H54 (cell line): Measurements from ENCODE around the gene CPB2.

Source experiments
- DNase-seq: peaks from one replicate; pipeline ENCODE4 v3.0.0; 2011; ENCODE audit warnings: low spot score, mixed read lengths; ENCODE audit not compliant: insufficient read length
- FAIRE-seq: peaks from 3 replicates; lab custom pipeline; 2011; peaks lifted over from hg19 to GRCh38; lab: Jason Lieb, UNC
- POLR2A ChIP-seq: IDR thresholded peaks from 2 replicates; pipeline ENCODE4 v1.6.1; 2011; ENCODE audit warnings: low read depth, mild to moderate bottlenecking, low read length

Gene CPB2

GRCh38 chr13:46097015-46097414, 7.8 kb downstream of the CPB2 start:
- FAIRE-seq = no peak
- no peak for TF ChIP-seq POLR2A
- DNase-seq = no peak

GRCh38 chr13:46094478-46094877, 10.4 kb downstream of the CPB2 start:
- no peak for TF ChIP-seq POLR2A
- no peak for FAIRE-seq
- no peak for DNase-seq

DNA sequence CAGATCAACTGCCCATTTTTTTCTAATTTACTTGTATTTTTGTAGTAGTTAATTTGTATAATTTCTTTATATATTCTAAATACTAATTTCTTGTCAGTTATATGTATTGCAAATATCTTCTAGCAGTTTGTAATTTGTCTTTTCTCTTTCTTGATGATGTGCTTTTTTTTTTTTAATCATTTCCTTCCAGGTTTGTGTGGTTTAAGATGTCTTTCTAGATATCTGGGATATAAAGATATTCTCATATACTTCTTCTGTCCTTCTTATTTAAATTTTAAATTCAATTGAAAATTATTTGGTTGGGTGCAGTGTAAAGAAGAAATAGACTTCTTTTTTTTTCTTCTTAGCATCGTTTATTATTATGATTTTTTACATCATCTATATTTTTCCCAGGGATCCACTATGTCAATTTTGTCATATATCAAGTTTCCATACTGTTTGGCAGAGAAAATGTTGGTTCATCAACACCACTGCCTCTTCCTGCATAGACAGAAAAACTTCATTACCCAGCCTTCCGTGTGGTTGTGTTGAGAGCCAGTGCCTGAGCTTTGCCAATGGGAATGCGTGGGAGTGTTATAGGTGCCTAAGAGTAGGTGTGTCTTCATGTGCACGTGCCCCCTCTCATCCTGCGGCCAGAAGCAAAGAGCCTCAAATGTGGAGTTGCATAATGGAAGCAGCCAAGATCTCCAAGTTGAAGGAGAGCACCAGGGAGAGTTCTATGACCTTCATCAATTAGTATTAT, 15.8 kb downstream of the CPB2 start:
- FAIRE-seq (no peak), DNase-seq (no peak)
- no peak for TF ChIP-seq POLR2A

DNA sequence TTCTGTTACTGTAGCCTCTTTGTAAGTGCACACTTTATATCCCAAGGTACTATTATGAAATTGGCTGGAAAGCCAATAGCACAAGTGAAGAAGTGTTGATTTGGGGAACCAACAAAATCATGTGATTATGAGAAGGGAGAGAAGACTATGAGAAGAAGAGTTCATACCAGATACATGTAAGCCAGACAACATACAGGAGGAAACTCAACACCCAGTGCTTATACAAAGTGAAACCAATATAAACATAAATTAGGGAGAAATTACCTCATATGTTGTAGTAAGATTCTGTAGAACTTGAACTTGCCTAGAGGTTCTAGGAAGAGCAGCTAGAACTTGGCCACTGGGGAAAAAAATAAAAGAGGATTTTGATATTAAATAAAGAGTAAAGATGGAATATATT, 17.4 kb downstream of the CPB2 start:
- TF ChIP-seq POLR2A = no peak
- FAIRE-seq = no peak
- DNase-seq = no peak

DNA sequence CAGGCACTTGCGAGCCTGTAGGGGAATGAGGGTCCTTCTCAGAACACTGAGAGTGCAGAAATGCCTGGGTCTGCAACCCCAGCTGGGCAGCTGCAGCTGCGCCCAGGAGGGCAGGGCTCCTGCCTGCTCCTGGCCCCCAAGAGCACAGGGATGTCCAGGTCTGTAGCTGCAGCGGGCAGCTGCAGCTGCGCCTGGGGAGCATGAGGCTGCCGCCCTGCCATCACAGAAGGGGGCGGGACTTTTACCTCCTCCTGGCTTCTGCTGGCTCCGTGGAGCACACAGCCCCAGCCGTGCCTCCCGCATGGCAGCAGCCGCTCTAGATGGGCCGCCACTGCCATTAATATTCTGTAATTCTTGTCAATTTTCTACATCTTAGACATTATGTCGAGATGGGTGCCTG, 17.8 kb downstream of the CPB2 start:
- FAIRE-seq (no peak), DNase-seq (no peak)
- no peak for TF ChIP-seq POLR2A

DNA sequence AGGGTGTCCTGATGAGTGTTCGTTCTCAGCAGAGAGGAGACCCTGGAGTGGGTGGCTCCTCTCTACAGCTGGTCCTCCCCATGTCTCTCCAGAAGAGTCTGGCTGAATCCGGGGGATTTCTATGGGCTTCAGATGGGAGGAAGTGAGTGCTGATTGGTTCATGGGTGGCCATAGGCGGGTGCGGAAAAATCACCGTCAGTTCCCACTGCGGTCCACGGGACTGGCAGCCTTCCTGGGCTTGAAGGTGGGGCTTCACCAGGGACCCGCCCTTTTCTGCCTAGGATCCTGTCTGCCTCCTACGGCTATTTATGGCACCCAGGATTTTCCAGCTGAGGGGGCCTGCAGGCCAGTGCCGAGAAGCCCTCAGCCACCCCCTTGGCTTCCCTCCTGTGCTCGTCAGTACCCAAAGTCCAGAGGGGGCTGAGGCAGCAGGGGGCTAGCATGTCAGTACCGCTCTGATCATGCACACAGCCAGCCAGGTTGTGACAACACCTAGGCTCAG, 18.4 kb downstream of the CPB2 start:
- DNase-seq (no peak), FAIRE-seq (no peak)

DNA sequence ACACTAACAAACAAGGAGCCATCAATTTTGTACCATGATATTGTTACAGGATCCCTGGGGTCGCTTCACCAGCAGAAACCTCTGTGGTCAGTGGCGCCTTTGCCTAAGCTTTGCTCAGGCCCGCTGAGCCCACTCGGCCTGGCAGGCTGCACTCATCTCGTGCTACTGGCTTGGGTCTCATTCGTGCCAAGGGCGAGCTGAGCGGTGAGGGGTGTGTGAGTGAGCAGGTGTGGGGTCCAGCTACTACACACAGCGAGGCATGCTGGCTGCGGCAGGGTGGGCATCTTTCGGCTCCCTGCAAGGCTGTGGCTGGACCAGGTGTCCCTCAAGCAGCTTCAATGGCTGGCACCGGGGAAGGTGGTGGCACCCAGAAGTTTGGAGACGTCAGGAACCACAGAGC, 19.1 kb downstream of the CPB2 start:
- TF ChIP-seq POLR2A = no peak
- DNase-seq = no peak
- no peak for FAIRE-seq

More for the DNA sequence above, 18.4 kb downstream of the CPB2 start:
- TF ChIP-seq POLR2A = no peak

- FAIRE-seq (no peak), DNase-seq (no peak)
- TF ChIP-seq POLR2A = no peak
Observed at GRCh38 chr13:46082324-46082723, 22.5 kb downstream of the CPB2 start.

DNA sequence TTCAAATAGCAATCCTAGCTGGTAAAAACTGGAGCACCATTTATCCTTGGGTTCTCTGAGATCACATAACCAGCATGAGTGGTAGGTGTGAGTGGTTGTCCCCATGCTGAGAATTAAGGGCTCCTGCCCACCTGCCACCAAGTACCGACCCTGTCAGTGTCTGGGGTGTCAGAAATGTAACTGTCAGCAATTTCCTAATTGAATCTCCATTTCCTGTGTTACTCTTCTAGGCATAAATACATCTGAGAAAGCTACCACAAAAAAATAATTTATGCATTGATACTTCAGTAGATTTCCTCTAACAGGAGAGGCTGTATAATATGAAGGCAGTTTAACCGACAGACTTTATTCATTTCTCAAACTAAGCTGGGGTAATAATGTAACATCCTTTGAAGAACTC, 25.1 kb downstream of the CPB2 start:
- DNase-seq (no peak), FAIRE-seq (no peak)
- no peak for TF ChIP-seq POLR2A

- DNase-seq = no peak
- FAIRE-seq = no peak
- no peak for TF ChIP-seq POLR2A
Observed at GRCh38 chr13:46077265-46077664, 27.6 kb downstream of the CPB2 start.

DNA sequence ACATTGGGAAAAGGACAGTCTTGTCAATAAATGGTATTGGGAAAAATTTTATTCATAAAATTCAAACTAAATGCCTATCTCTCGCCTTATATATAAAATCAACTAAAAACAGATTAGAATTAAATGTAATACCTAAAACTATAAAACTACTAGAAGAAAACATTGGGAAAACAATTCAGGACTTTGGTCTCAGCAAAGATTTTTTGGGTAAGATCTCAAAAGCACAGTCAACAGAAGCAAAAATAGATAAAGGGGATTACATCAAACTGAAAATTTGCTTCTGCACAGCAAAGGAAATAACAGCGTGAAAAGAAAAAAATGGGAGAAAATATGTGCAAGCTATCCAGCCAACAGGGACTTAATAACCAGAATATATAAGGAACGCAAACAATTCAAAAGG, 28.0 kb downstream of the CPB2 start:
- no peak for FAIRE-seq

DNA sequence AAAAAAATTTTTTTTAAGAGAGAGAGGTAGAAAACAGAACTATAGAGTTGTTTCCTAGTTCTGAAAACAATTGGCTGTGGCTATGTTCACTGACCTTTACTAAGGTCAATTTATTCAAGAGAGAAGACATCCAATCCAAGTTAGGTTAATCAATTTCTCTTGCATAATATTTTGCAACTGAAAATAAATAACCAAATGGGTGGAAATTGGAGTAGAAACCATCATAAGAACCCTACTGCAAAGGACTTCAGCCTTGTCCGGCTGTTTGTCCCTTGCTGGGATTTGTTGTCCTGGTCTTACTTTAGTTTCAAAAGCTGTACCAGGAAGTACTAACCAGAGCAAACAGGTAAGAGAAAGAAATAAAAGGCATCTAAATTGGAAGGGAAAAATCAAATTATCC, 29.0 kb downstream of the CPB2 start:
- no peak for FAIRE-seq
- DNase-seq = no peak
- no peak for TF ChIP-seq POLR2A

More for the DNA sequence above, 28.0 kb downstream of the CPB2 start:
- DNase-seq = no peak
- TF ChIP-seq POLR2A = no peak

GRCh38 chr13:46071590-46072249, 33.1 kb downstream of the CPB2 start:
- FAIRE-seq (no peak), DNase-seq (no peak)
- no peak for TF ChIP-seq POLR2A

GRCh38 chr13:46063292-46063691, 41.5 kb downstream of the CPB2 start:
- FAIRE-seq (no peak), DNase-seq (no peak)
- TF ChIP-seq POLR2A = no peak

GRCh38 chr13:46062185-46062584, 42.6 kb downstream of the CPB2 start:
- no peak for TF ChIP-seq POLR2A
- FAIRE-seq = no peak
- no peak for DNase-seq

DNA sequence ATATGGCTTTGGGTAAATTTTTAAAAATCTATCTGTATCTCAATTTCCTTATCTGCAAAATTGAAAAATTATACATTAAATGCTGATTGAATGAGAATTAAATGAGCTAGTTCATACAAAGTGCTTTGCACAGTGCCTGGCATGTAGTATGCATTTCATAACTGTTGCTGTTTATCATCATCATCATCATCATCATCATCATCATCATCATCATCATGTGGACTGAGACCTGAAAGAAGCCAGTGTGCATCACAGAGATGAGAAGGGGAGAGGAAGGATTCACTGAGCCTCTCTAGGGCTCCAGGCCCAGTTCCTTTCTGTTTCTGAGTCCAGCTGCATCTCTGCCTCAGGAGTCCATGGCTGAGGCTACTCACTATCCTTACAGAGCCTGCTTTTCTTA, 45.4 kb downstream of the CPB2 start:
- FAIRE-seq (no peak), DNase-seq (no peak)
- TF ChIP-seq POLR2A = no peak
